ENCODE results near the gene SPATA19.

Gene SPATA19

GRCh38 chr11:133841279-133842043 is 3.9 kb downstream of the SPATA19 start:
- H3K4me3 ChIP-seq (ENCODE audit: low read depth, low read length, poor library complexity, severe bottlenecking), result no peak overlapping the region

DNA sequence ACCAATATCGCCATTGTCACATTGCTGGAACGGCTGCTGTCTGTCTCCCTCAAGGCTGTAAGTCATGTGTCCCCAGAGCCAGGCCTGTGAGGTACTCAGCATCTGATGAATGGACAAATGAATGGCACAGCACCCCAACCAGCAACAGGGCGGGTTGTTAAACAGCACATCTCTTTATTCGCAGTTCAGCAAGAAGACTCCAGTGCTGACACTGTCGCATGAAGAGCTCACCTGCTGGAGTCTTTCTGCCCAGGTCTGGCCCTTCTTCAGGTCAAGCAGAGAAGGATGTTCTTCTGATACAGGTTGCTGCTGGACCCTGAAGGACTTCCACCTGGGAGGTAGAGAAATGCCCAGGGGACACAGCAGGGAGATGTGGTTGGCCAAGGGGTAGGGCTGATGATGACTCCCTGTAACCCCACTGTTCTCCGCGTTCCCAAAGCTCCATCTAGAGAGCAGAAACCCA is 4.8 kb downstream of the SPATA19 start:
- H3K36me3 ChIP-seq (ENCODE audit: insufficient read depth, low read length), result no peaks in the 10 kb centered on the region; the same call in 1 of the 2 replicates
- H3K4me3 ChIP-seq (ENCODE audit: low read depth, low read length, poor library complexity, severe bottlenecking), result no peak overlapping the region
- H3K9ac ChIP-seq (ENCODE audit: low read length), result no peak overlapping the region
- H3F3A ChIP-seq (ENCODE audit: insufficient read depth, low read length), result no peaks in the 10 kb centered on the region
- no peak overlapping the region for H2AFZ ChIP-seq (ENCODE audit: low read length)
- no peaks in the 10 kb centered on the region for H3K27me3 ChIP-seq (ENCODE audit: insufficient read depth, low read length)
- H3K9me2 ChIP-seq (ENCODE audit: low read depth, low read length), result no peaks in the 10 kb centered on the region
- TF ChIP-seq EZH2 (IDR thresholded peaks at IDR 0.05; ENCODE audit: borderline replicate concordance, low read length) (no peak), CTCF (IDR thresholded peaks at IDR 0.05; ENCODE audit: low read length) (no peak)
- H3K4me1 ChIP-seq (ENCODE audit: insufficient read depth, low read length, severe bottlenecking), result no peaks in the 10 kb centered on the region
- H3K27ac ChIP-seq (ENCODE audit: low read depth, low read length, poor library complexity, severe bottlenecking), result no peak overlapping the region
- no peaks in the 10 kb centered on the region for H3K9me3 ChIP-seq (ENCODE audit: low read length)
- no peak overlapping the region for H3K4me2 ChIP-seq (ENCODE audit: low read length)
- no peaks in the 10 kb centered on the region for H4K20me1 ChIP-seq (ENCODE audit: insufficient read depth, low read length)
- H3K79me2 ChIP-seq (ENCODE audit: insufficient read depth, low read length), result no peaks in the 10 kb centered on the region

More at GRCh38 chr11:133841279-133842043, 3.9 kb downstream of the SPATA19 start:
- H3K9ac ChIP-seq (ENCODE audit: low read length), result no peak overlapping the region
- no peak overlapping the region for H3K27ac ChIP-seq (ENCODE audit: low read depth, low read length, poor library complexity, severe bottlenecking)
- no peaks in the 10 kb centered on the region for H3K9me3 ChIP-seq (ENCODE audit: low read length)
- no peaks in the 10 kb centered on the region for H3K9me2 ChIP-seq (ENCODE audit: low read depth, low read length)
- H3F3A ChIP-seq (ENCODE audit: insufficient read depth, low read length), result no peaks in the 10 kb centered on the region
- H3K36me3 ChIP-seq (ENCODE audit: insufficient read depth, low read length), result no peaks in the 10 kb centered on the region; the same call in 1 of the 2 replicates
- no peak for TF ChIP-seq CTCF (IDR thresholded peaks at IDR 0.05; ENCODE audit: low read length)
- no peak for TF ChIP-seq EZH2 (IDR thresholded peaks at IDR 0.05; ENCODE audit: borderline replicate concordance, low read length)
- H4K20me1 ChIP-seq (ENCODE audit: insufficient read depth, low read length), result no peaks in the 10 kb centered on the region
- no peaks in the 10 kb centered on the region for H3K79me2 ChIP-seq (ENCODE audit: insufficient read depth, low read length)
- no peak overlapping the region for H2AFZ ChIP-seq (ENCODE audit: low read length)
- H3K4me2 ChIP-seq (ENCODE audit: low read length), result no peak overlapping the region
- no peaks in the 10 kb centered on the region for H3K4me1 ChIP-seq (ENCODE audit: insufficient read depth, low read length, severe bottlenecking)
- H3K27me3 ChIP-seq (ENCODE audit: insufficient read depth, low read length), result no peaks in the 10 kb centered on the region

GRCh38 chr11:133835593-133836548 is 9.4 kb downstream of the SPATA19 start:
- no peaks in the 10 kb centered on the region for H3K79me2 ChIP-seq (ENCODE audit: insufficient read depth, low read length)
- H3F3A ChIP-seq (ENCODE audit: insufficient read depth, low read length), result no peaks in the 10 kb centered on the region
- no peaks in the 10 kb centered on the region for H4K20me1 ChIP-seq (ENCODE audit: insufficient read depth, low read length)
- H3K4me2 ChIP-seq (ENCODE audit: low read length), result no peak overlapping the region
- H3K27me3 ChIP-seq (ENCODE audit: insufficient read depth, low read length), result no peaks in the 10 kb centered on the region
- no peaks in the 10 kb centered on the region for H3K9me2 ChIP-seq (ENCODE audit: low read depth, low read length)
- H2AFZ ChIP-seq (ENCODE audit: low read length), result no peak overlapping the region
- no peaks in the 10 kb centered on the region for H3K9me3 ChIP-seq (ENCODE audit: low read length)
- H3K9ac ChIP-seq (ENCODE audit: low read length), result no peak overlapping the region
- H3K4me1 ChIP-seq (ENCODE audit: insufficient read depth, low read length, severe bottlenecking), result no peaks in the 10 kb centered on the region
- H3K4me3 ChIP-seq (ENCODE audit: low read depth, low read length, poor library complexity, severe bottlenecking), result no peak overlapping the region
- no peaks in the 10 kb centered on the region; the same call in 1 of the 2 replicates for H3K36me3 ChIP-seq (ENCODE audit: insufficient read depth, low read length)
- TF ChIP-seq CTCF (IDR thresholded peaks at IDR 0.05; ENCODE audit: low read length), result no peak
- TF ChIP-seq EZH2 (IDR thresholded peaks at IDR 0.05; ENCODE audit: borderline replicate concordance, low read length), result no peak
- no peak overlapping the region for H3K27ac ChIP-seq (ENCODE audit: low read depth, low read length, poor library complexity, severe bottlenecking)
